CD14-positive monocyte (primary cell): ENCODE results near the gene ETV2. TPM values are rescaled to one million over a fixed set of nuclear protein-coding genes. Genes with fewer than 3 reads are reported as not detected.

Experiments
- DNase-seq, 3 donors: peaks; one replicate each; pipeline ENCODE4 v3.0.0-alpha.2; 2011 to 2022
- H2AFZ ChIP-seq: 2 replicates; pipeline ENCODE4 v1.6.0; 2012; ENCODE audit warnings: mild to moderate bottlenecking, low read depth, low read length, inconsistent platforms; ENCODE audit not compliant: insufficient read depth, poor library complexity, severe bottlenecking
- H3K27ac ChIP-seq, 2 donors: 1 replicate in 1 of 2; 2 replicates in 1 of 2; pipeline ENCODE4 v1.5.1; 2012 to 2013; ENCODE audit warnings: low read length in 2 of 2, control low read depth in 1 of 2, inconsistent platforms in 1 of 2, low read depth in 1 of 2, mild to moderate bottlenecking in 1 of 2
- H3K27me3 ChIP-seq, 2 donors: one replicate each; pipeline versions ENCODE4 v1.6.0 to v1.6.1; 2011 to 2013; ENCODE audit warnings: low read length in 2 of 2; ENCODE audit not compliant: control insufficient read depth in 2 of 2, insufficient read depth in 2 of 2
- H3K36me3 ChIP-seq, 2 donors: replicated peaks in 1 of 2; 1 replicate in 1 of 2; 2 replicates in 1 of 2; pipeline versions ENCODE4 v1.5.1 to v1.6.1; 2012 to 2013; ENCODE audit warnings: low read length in 2 of 2, control low read depth in 1 of 2, inconsistent platforms in 1 of 2, mild to moderate bottlenecking in 1 of 2; ENCODE audit not compliant: insufficient read depth in 2 of 2, control insufficient read depth in 1 of 2
- H3K4me1 ChIP-seq, 2 donors: 1 replicate in 1 of 2; 2 replicates in 1 of 2; pipeline versions ENCODE4 v1.5.1 to v1.6.1; 2012 to 2013; ENCODE audit warnings: low read length in 2 of 2, control low read depth in 1 of 2, inconsistent platforms in 1 of 2, mild to moderate bottlenecking in 1 of 2, moderate library complexity in 1 of 2; ENCODE audit not compliant: insufficient read depth in 2 of 2, control insufficient read depth in 1 of 2
- H3K4me2 ChIP-seq: replicated peaks from 2 replicates; pipeline ENCODE3; 2012; ENCODE audit warnings: low read length, moderate library complexity, mild to moderate bottlenecking; ENCODE audit not compliant: poor library complexity, severe bottlenecking; ENCODE audit errors: extremely low read depth
- H3K4me3 ChIP-seq, 3 experiments: fragments of 200-600 bp in 1 of 3; sonication (generic) in 1 of 3; replicated peaks in 1 of 3; 1 replicate in 2 of 3; 2 replicates in 1 of 3; pipeline ENCODE4 v1.5.1; 2011 to 2013; ENCODE audit warnings: low read length in 3 of 3, mild to moderate bottlenecking in 3 of 3, control low read depth in 2 of 3, low read depth in 2 of 3, inconsistent platforms in 1 of 3, moderate library complexity in 1 of 3
- H3K79me2 ChIP-seq: 2 replicates; pipeline ENCODE4 v1.6.0; 2012; ENCODE audit warnings: mild to moderate bottlenecking, control low read depth, inconsistent platforms, low read length, moderate library complexity; ENCODE audit not compliant: insufficient read depth
- H3K9ac ChIP-seq: 2 replicates; pipeline ENCODE4 v1.6.0; 2017; ENCODE audit warnings: low read length, mild to moderate bottlenecking; ENCODE audit not compliant: insufficient read depth, poor library complexity, severe bottlenecking
- H3K9me3 ChIP-seq, 2 donors: replicated peaks in 1 of 2; 1 replicate in 1 of 2; 2 replicates in 1 of 2; pipeline versions ENCODE4 v1.5.1 to v1.6.1; 2012 to 2013; ENCODE audit warnings: low read length in 2 of 2, control low read depth in 1 of 2; ENCODE audit not compliant: control insufficient read depth in 1 of 2, insufficient read depth in 1 of 2
- H4K20me1 ChIP-seq: 2 replicates; pipeline ENCODE4 v1.6.0; 2012; ENCODE audit warnings: mild to moderate bottlenecking, low read length, control low read depth, moderate library complexity; ENCODE audit not compliant: insufficient read depth
- H3K27ac Mint-ChIP-seq, 7 donors: one replicate each; pipeline ENCODE4 v1.8.0; 2020; ENCODE audit warnings: mild to moderate bottlenecking in 7 of 7, mixed read lengths in 7 of 7, moderate library complexity in 6 of 7, inconsistent platforms in 2 of 7
- H3K27me3 Mint-ChIP-seq, 3 donors: one replicate each; pipeline ENCODE4 v1.8.0; 2021 to 2022; ENCODE audit warnings: low read depth in 3 of 3, mild to moderate bottlenecking in 3 of 3, mixed read lengths in 3 of 3, moderate library complexity in 3 of 3, inconsistent platforms in 1 of 3
- H3K36me3 Mint-ChIP-seq, 2 donors: one replicate each; pipeline ENCODE4 v1.8.0; 2020; ENCODE audit warnings: mixed read lengths in 2 of 2, inconsistent platforms in 1 of 2, mild to moderate bottlenecking in 1 of 2
- H3K4me1 Mint-ChIP-seq: one replicate; pipeline ENCODE4 v1.8.0; 2020; ENCODE audit warnings: mild to moderate bottlenecking, mixed read lengths
- H3K4me3 Mint-ChIP-seq, 2 donors: one replicate each; pipeline ENCODE4 v1.8.0; 2020; ENCODE audit warnings: mild to moderate bottlenecking in 2 of 2, mixed read lengths in 2 of 2, moderate library complexity in 1 of 2
- H3K9me3 Mint-ChIP-seq, 7 donors: one replicate each; pipeline ENCODE4 v1.8.0; 2020 to 2022; ENCODE audit warnings: mixed read lengths in 7 of 7, mild to moderate bottlenecking in 6 of 7, moderate library complexity in 6 of 7, inconsistent platforms in 2 of 7
- CTCF ChIP-seq: fragments of 200-600 bp; IDR thresholded peaks from one replicate; pipeline ENCODE4 v1.8.0; 2022; ENCODE audit warnings: antibody characterized with exemption, mild to moderate bottlenecking
- WGBS: methylation state at CpG from one replicate; pipeline ENCODE4 v1.1.5; 2013; ENCODE audit warnings: missing lambda C conversion rate; ENCODE audit not compliant: insufficient coverage; 5-methylcytosine and 5-hydroxymethylcytosine counted together
- intact Hi-C, 2 donors: fragments of 100-400 bp; cut with micrococcal nuclease; formaldehyde crosslinking; loops; one replicate each; pipeline versions ENCODE4 v1.15.0 to v1.15.1; 2023
- polyA plus RNA-seq, 3 donors: library from polyadenylated mRNA; depleted of rRNA in 1 of 3; unstranded in 2 of 3; stranded (reverse) in 1 of 3; fragments of 300-500 nt in 2 of 3; fragments of >200 nt in 1 of 3; fragmentation: Illumina TruSeq in 2 of 3; gene quantifications; 1 replicate in 2 of 3; 2 replicates in 1 of 3; pipeline ENCODE4 v1.2.3, GENCODE V29; 2012 to 2021

Gene ETV2
- polyA plus RNA-seq, 3 donors = 0.17 to 0.93 (median 0.82) TPM

DNA sequence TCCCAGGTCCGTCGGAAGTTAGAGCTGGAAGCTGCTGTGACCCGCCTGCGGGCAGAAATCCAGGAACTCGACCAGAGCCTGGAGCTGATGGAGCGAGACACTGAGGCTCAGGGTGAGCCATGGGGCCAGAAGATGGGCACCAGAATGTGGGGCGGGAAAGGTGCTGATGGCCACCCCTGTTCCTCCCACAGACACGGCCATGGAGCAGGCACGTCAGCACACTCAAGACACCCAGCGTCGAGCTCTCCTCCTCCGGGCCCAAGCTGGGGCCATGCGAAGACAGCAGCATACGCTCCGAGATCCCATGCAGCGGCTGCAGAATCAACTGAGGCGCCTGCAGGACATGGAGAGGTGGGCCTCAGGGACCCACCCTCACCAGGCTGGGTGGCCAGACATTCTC is 26.5 kb upstream of the ETV2 start:
- peaks cover 21 to 27% of the 10 kb centered on the region in 2 donors for H3K4me1 ChIP-seq
- no peaks in the 10 kb centered on the region for H4K20me1 ChIP-seq
- H3K27ac Mint-ChIP-seq = peak overlapping the region in 3 of 7 donors; percentile 7 to 55 (median 14)
- no peak overlapping the region for H3K4me3 Mint-ChIP-seq
- no peak for DNase-seq
- no peak overlapping the region for H3K27ac ChIP-seq
- peaks cover 9 to 22% of the 10 kb centered on the region in 2 donors for H3K36me3 Mint-ChIP-seq
- peaks cover 19% of the 10 kb centered on the region for H3K4me1 Mint-ChIP-seq
- no peak overlapping the region for H3K9ac ChIP-seq
- intact Hi-C loops = no loop called here
- no peak overlapping the region for H2AFZ ChIP-seq
- peaks cover 0 to 1% (median 0%) of the 10 kb centered on the region in 7 donors for H3K9me3 Mint-ChIP-seq
- peaks cover 3 to 13% of the 10 kb centered on the region in 2 donors for H3K36me3 ChIP-seq
- peaks cover 0 to 8% (median 2%) of the 10 kb centered on the region in 3 donors for H3K27me3 Mint-ChIP-seq
- no peaks in the 10 kb centered on the region for H3K9me3 ChIP-seq
- H3K79me2 ChIP-seq = peaks cover 9% of the 10 kb centered on the region
- TF ChIP-seq CTCF = no peak
- no peak overlapping the region for H3K4me2 ChIP-seq
- 99% methylated on average over 17 of the region's 17 CpGs for WGBS
- no peak overlapping the region for H3K4me3 ChIP-seq
- no peaks in the 10 kb centered on the region for H3K27me3 ChIP-seq

DNA sequence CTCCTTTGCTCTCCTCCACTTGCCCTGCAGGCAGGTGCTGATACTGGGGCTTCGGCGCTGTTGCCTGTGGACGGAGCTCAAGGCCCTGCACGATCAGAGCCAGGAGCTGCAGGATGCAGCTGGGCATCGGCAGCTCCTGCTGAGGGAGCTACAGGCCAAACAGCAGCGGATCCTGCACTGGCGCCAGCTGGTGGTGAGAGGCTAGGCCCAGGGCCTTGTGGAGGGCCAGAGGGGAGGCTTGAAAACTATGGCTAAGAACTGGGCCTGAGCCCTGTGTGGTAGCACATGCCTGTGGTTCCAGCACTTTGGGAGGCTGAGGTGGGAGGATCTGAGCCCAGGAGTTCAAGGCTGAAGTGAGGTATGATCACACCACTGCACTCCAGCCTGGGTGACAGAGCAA is 22.7 kb upstream of the ETV2 start:
- intact Hi-C loops = no loop called here
- Histone ChIP-seq H3K27ac (no peak overlapping the region), H3K4me3 (no peak overlapping the region), H2AFZ (no peak overlapping the region), H3K4me2 (no peak overlapping the region), H3K36me3 (peaks cover 8 to 20% of the 10 kb centered on the region in 2 donors), H3K9ac (no peak overlapping the region), H3K79me2 (no peaks in the 10 kb centered on the region), H3K27me3 (no peaks in the 10 kb centered on the region), H4K20me1 (no peaks in the 10 kb centered on the region), H3K4me1 (no peaks in the 10 kb centered on the region), H3K9me3 (no peaks in the 10 kb centered on the region)
- Mint-ChIP-seq H3K4me3 (no peak overlapping the region), H3K9me3 (peaks cover 0 to 1% (median 0%) of the 10 kb centered on the region in 7 donors), H3K36me3 (peaks cover 18 to 34% of the 10 kb centered on the region in 2 donors), H3K27me3 (peaks cover 0 to 3% (median 1%) of the 10 kb centered on the region in 3 donors), H3K27ac (peak overlapping the region in 2 of 7 donors; percentile 22 to 37), H3K4me1 (no peaks in the 10 kb centered on the region)
- no peak for TF ChIP-seq CTCF
- DNase-seq = no peak
- 95% methylated on average over 7 of the region's 7 CpGs for WGBS
